ENCODE results near the gene NOL4L.

NOL4L gene

GRCh38 chr20:32613192-32614053 is 28.3 kb upstream of the NOL4L start:
- no peak for DNase-seq (ENCODE audit: low spot score)

GRCh38 chr20:32612351-32613191 is 27.4 kb upstream of the NOL4L start:
- DNase-seq (ENCODE audit: low spot score) = no peak

- no peak for DNase-seq (ENCODE audit: low spot score)
These were observed 26.7 kb upstream of the NOL4L start for GRCh38 chr20:32611868-32612267.

- DNase-seq (ENCODE audit: low spot score) = no peak
These were observed 26.2 kb upstream of the NOL4L start for GRCh38 chr20:32611286-32611685.

GRCh38 chr20:32610472-32611218 is 25.5 kb upstream of the NOL4L start:
- DNase-seq (ENCODE audit: low spot score) = no peak

GRCh38 chr20:32609993-32610392 is 24.9 kb upstream of the NOL4L start:
- DNase-seq (ENCODE audit: low spot score) = no peak

GRCh38 chr20:32609111-32609773 is 24.1 kb upstream of the NOL4L start:
- DNase-seq (ENCODE audit: low spot score) = no peak

- no peak for DNase-seq (ENCODE audit: low spot score)
These were observed 23.5 kb upstream of the NOL4L start for GRCh38 chr20:32608664-32609015.

- no peak for DNase-seq (ENCODE audit: low spot score)
These were observed 22.9 kb upstream of the NOL4L start for GRCh38 chr20:32607727-32608663.

- DNase-seq (ENCODE audit: low spot score) = no peak
These were observed 22.2 kb upstream of the NOL4L start for GRCh38 chr20:32607324-32607723.

GRCh38 chr20:32606790-32607189 is 21.7 kb upstream of the NOL4L start:
- no peak for DNase-seq (ENCODE audit: low spot score)

- no peak for DNase-seq (ENCODE audit: low spot score)
These were observed 21.0 kb upstream of the NOL4L start for GRCh38 chr20:32606107-32606506.

- DNase-seq (ENCODE audit: low spot score) = no peak
These were observed 20.1 kb upstream of the NOL4L start for GRCh38 chr20:32605167-32605656.

- no peak for DNase-seq (ENCODE audit: low spot score)
These were observed 18.1 kb upstream of the NOL4L start for GRCh38 chr20:32603046-32603726.

- no peak for DNase-seq (ENCODE audit: low spot score)
These were observed 17.1 kb upstream of the NOL4L start for GRCh38 chr20:32602273-32602672.

- no peak for DNase-seq (ENCODE audit: low spot score)
These were observed 15.6 kb upstream of the NOL4L start for GRCh38 chr20:32600681-32601237.

GRCh38 chr20:32599783-32600340 is 14.7 kb upstream of the NOL4L start:
- DNase-seq (ENCODE audit: low spot score) = no peak

- DNase-seq (ENCODE audit: low spot score) = no peak
These were observed 13.5 kb upstream of the NOL4L start for GRCh38 chr20:32598606-32599005.

- DNase-seq (ENCODE audit: low spot score) = no peak
These were observed 12.6 kb upstream of the NOL4L start for GRCh38 chr20:32597714-32598113.

Measured in RKO (cell line).